ENCODE measurements around the gene PLXNB3.
A peak's percentile ranks its signal among the peaks of the same experiment; 100 is the strongest.
"Not testable (repeated sequence)": the region's sequence is repeated elsewhere in the genome, so short reads cannot be mapped to it uniquely, and the experiment has no call there.

Gene PLXNB3

DNA sequence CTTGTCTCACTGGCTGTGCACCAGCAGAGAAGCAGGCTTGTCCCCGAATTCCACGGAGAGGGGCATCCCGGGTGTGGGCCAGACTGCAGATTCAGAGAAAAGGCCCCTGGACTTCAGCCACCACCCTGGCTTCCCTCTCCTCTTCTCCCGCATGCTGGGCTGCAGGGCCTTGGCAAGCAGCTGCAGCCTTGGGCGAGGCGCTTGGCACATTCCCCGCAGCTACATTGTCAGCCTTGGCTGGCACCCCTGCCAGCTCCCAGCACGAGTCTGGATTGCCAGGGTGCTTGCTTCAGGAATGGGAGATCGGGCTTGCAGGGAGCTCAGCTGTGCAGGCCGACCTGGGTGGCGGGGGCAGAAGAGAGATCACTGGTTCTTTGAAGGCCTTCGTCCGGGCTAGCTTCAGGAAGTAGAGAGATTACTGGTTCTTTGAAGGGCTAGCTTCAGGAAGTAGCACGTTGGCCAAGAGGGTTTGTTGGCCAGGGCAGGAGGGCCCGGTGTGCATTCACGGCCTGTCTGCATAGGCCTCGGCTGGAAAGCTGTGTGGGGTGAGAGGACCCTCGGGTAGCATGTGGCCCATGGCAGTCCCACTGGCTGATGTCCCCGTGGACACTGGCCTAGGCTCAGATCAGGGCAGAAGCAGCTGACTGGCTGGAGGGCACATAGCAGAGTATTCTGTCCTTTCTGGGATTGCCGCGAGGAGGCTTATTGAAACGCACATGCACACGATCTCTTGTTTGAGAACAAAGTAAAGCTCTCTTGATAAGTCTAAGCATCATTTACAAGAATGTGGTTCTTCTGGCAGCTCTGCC is 36.7 kb upstream of the PLXNB3 start:
- WGBS (ENCODE audit: insufficient coverage) = 80% methylated on average over 19 of the region's 23 CpGs

DNA sequence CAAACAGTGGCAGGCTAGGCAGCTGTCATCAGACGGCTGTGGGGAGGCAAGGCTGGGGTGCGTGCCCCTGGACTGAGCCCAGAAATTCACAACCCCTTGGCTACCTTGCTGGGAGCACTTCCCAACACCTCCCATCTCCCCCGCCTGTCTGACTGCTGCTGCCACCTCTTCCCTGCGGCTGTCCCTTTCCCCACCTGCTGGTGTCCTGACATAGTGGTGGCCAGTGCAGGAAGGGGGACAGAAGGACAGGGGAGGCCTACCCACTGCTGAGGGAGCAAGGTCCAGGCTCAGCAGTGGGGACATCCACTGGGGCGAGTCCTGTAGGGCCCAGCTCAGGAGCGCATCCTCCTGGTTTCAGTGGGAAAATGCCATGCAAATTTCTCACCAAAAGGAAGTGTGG is 36.0 kb upstream of the PLXNB3 start:
- no peak for DNase-seq
- Histone ChIP-seq H3K27me3 (replicated peaks in 2 of 5; ENCODE audit: control insufficient read depth in 4 of 5, insufficient read depth in 5 of 5, low read length in 4 of 5) (peaks cover 0 to 13% (median 0%) of the 10 kb centered on the region in 5 experiments), H3K4me1 (ENCODE audit: control extremely low read depth in 1 of 4, control insufficient read depth in 4 of 4, insufficient read depth in 4 of 4, low read length in 3 of 4) (peaks cover 0 to 34% (median 33%) of the 10 kb centered on the region in 4 experiments), H3K4me3 (ENCODE audit: control insufficient read depth in 1 of 7, extremely low read depth in 1 of 7, insufficient read depth in 4 of 7, low read depth in 2 of 7, low read length in 6 of 7) (no peak overlapping the region), H3K9me3 (ENCODE audit: control extremely low read depth in 1 of 5, control insufficient read depth in 4 of 5, insufficient read depth in 2 of 5, low read depth in 1 of 5, low read length in 4 of 5) (peaks cover 0 to 20% (median 2%) of the 10 kb centered on the region in 5 experiments), H3K27ac (ENCODE audit: insufficient read depth in 1 of 2, low read depth in 1 of 2, low read length in 2 of 2, poor library complexity in 1 of 2, severe bottlenecking in 2 of 2) (no peak overlapping the region), H3K36me3 (ENCODE audit: control insufficient read depth in 4 of 4, insufficient read depth in 4 of 4, low read length in 3 of 4) (peaks cover 0 to 2% (median 0%) of the 10 kb centered on the region in 4 experiments)
- ChIA-PET CTCF (interaction anchor here (0.6 to 2.0 kb wide), 5 partner anchors 10 to 27 kb away, joined by 3 to 5 read pairs (median 3); no protein-coding TSS in a partner anchor), POLR2A (no interaction called here)
- 88% methylated on average over 5 of the region's 6 CpGs for WGBS (ENCODE audit: insufficient coverage)

More for the DNA sequence above, 36.7 kb upstream of the PLXNB3 start:
- Histone ChIP-seq H3K27me3 (replicated peaks in 2 of 5; ENCODE audit: control insufficient read depth in 4 of 5, insufficient read depth in 5 of 5, low read length in 4 of 5) (peaks cover 0 to 13% (median 0%) of the 10 kb centered on the region in 5 experiments), H3K36me3 (ENCODE audit: control insufficient read depth in 4 of 4, insufficient read depth in 4 of 4, low read length in 3 of 4) (peaks cover 0 to 2% (median 0%) of the 10 kb centered on the region in 4 experiments), H3K9me3 (ENCODE audit: control extremely low read depth in 1 of 5, control insufficient read depth in 4 of 5, insufficient read depth in 2 of 5, low read depth in 1 of 5, low read length in 4 of 5) (peaks cover 0 to 16% (median 2%) of the 10 kb centered on the region in 5 experiments), H3K4me3 (ENCODE audit: control insufficient read depth in 1 of 7, extremely low read depth in 1 of 7, insufficient read depth in 4 of 7, low read depth in 2 of 7, low read length in 6 of 7) (peak overlapping the region in 3 of 7 experiments; percentile 13 to 58 (median 50)), H3K27ac (ENCODE audit: insufficient read depth in 1 of 2, low read depth in 1 of 2, low read length in 2 of 2, poor library complexity in 1 of 2, severe bottlenecking in 2 of 2) (peak overlapping the region in 1 of 2 experiments; percentile 43), H3K4me1 (ENCODE audit: control extremely low read depth in 1 of 4, control insufficient read depth in 4 of 4, insufficient read depth in 4 of 4, low read length in 3 of 4) (peaks cover 3 to 42% (median 39%) of the 10 kb centered on the region in 4 experiments)
- ChIA-PET CTCF (interaction anchor here (1.3 to 2.0 kb wide), 4 partner anchors 8 to 28 kb away, joined by 3 to 6 read pairs (median 4); no protein-coding TSS in a partner anchor), POLR2A (no interaction called here)
- DNase-seq = no peak

- peaks cover 0 to 5% (median 0%) of the 10 kb centered on the region in 5 experiments for H3K27me3 ChIP-seq (replicated peaks in 2 of 5; ENCODE audit: control insufficient read depth in 4 of 5, insufficient read depth in 5 of 5, low read length in 4 of 5)
- no peak overlapping the region for H3K27ac ChIP-seq (ENCODE audit: insufficient read depth in 1 of 2, low read depth in 1 of 2, low read length in 2 of 2, poor library complexity in 1 of 2, severe bottlenecking in 2 of 2)
- ChIA-PET POLR2A (interaction anchor here (0.7 kb wide), 1 partner anchor 189 kb away, joined by 3 read pairs; no protein-coding TSS in a partner anchor), CTCF (interaction anchor here (1.2 to 2.0 kb wide), 2 partner anchors 20 to 22 kb away, joined by 3 to 5 read pairs; no protein-coding TSS in a partner anchor)
- peaks cover 0 to 15% (median 2%) of the 10 kb centered on the region in 5 experiments for H3K9me3 ChIP-seq (ENCODE audit: control extremely low read depth in 1 of 5, control insufficient read depth in 4 of 5, insufficient read depth in 2 of 5, low read depth in 1 of 5, low read length in 4 of 5)
- no peak for DNase-seq
- peaks cover 0 to 33% (median 31%) of the 10 kb centered on the region in 4 experiments for H3K4me1 ChIP-seq (ENCODE audit: control extremely low read depth in 1 of 4, control insufficient read depth in 4 of 4, insufficient read depth in 4 of 4, low read length in 3 of 4)
- H3K4me3 ChIP-seq (ENCODE audit: control insufficient read depth in 1 of 7, extremely low read depth in 1 of 7, insufficient read depth in 4 of 7, low read depth in 2 of 7, low read length in 6 of 7) = no peak overlapping the region
- peaks cover 0 to 2% (median 0%) of the 10 kb centered on the region in 4 experiments for H3K36me3 ChIP-seq (ENCODE audit: control insufficient read depth in 4 of 4, insufficient read depth in 4 of 4, low read length in 3 of 4)
- 98% methylated on average over 18 of the region's 23 CpGs for WGBS (ENCODE audit: insufficient coverage)
Observed at GRCh38 chrX:153728951-153729631, 35.0 kb upstream of the PLXNB3 start.

- peaks cover 0 to 12% (median 2%) of the 10 kb centered on the region in 5 experiments for H3K9me3 ChIP-seq (ENCODE audit: control extremely low read depth in 1 of 5, control insufficient read depth in 4 of 5, insufficient read depth in 2 of 5, low read depth in 1 of 5, low read length in 4 of 5)
- H3K36me3 ChIP-seq (ENCODE audit: control insufficient read depth in 4 of 4, insufficient read depth in 4 of 4, low read length in 3 of 4); DNase-seq; POLR2A ChIA-PET; H3K4me3 ChIP-seq (ENCODE audit: control insufficient read depth in 1 of 7, extremely low read depth in 1 of 7, insufficient read depth in 4 of 7, low read depth in 2 of 7, low read length in 6 of 7); CTCF ChIA-PET; H3K27me3 ChIP-seq (replicated peaks in 2 of 5; ENCODE audit: control insufficient read depth in 4 of 5, insufficient read depth in 5 of 5, low read length in 4 of 5); H3K27ac ChIP-seq (ENCODE audit: insufficient read depth in 1 of 2, low read depth in 1 of 2, low read length in 2 of 2, poor library complexity in 1 of 2, severe bottlenecking in 2 of 2): not testable (repeated sequence)
- WGBS (ENCODE audit: insufficient coverage) = 92% methylated on average over 23 of the region's 23 CpGs
- peaks cover 0 to 29% (median 27%) of the 10 kb centered on the region in 4 experiments for H3K4me1 ChIP-seq (ENCODE audit: control extremely low read depth in 1 of 4, control insufficient read depth in 4 of 4, insufficient read depth in 4 of 4, low read length in 3 of 4)
Observed at GRCh38 chrX:153730115-153730514, 33.9 kb upstream of the PLXNB3 start.

GRCh38 chrX:153731117-153731844 is 32.8 kb upstream of the PLXNB3 start:
- H3K27ac ChIP-seq (ENCODE audit: insufficient read depth in 1 of 2, low read depth in 1 of 2, low read length in 2 of 2, poor library complexity in 1 of 2, severe bottlenecking in 2 of 2) = no peak overlapping the region

DNA sequence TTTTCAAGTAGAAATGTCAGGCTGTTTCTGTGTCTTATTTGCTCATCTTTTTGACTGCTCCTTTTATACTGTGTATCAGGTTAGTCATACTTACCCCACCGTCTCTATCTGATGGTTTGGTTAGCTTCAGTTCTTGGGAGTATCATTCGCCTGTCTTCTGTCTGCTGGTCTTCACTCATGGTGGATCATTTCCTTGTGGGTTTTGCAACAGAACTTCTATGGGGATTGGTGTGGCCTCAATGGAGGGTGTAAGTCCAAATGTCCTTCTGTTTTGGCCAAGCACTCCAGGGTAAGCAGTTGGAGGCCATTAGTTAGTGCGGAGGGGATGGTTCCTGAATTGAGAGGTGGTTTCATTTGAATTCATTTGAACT is 32.2 kb upstream of the PLXNB3 start:
- CTCF ChIA-PET = no interaction called here
- peaks cover 0 to 4% (median 0%) of the 10 kb centered on the region in 4 experiments for H3K36me3 ChIP-seq (ENCODE audit: control insufficient read depth in 4 of 4, insufficient read depth in 4 of 4, low read length in 3 of 4)
- 80% methylated on average over 1 of the region's 3 CpGs for WGBS (ENCODE audit: insufficient coverage)
- H3K27me3 ChIP-seq (replicated peaks in 2 of 5; ENCODE audit: control insufficient read depth in 4 of 5, insufficient read depth in 5 of 5, low read length in 4 of 5) = peaks cover 0 to 5% (median 0%) of the 10 kb centered on the region in 5 experiments
- no peak for DNase-seq
- POLR2A ChIA-PET = no interaction called here
- peaks cover 0 to 12% (median 10%) of the 10 kb centered on the region in 4 experiments for H3K4me1 ChIP-seq (ENCODE audit: control extremely low read depth in 1 of 4, control insufficient read depth in 4 of 4, insufficient read depth in 4 of 4, low read length in 3 of 4)
- H3K9me3 ChIP-seq (ENCODE audit: control extremely low read depth in 1 of 5, control insufficient read depth in 4 of 5, insufficient read depth in 2 of 5, low read depth in 1 of 5, low read length in 4 of 5) = peaks cover 0 to 12% (median 0%) of the 10 kb centered on the region in 5 experiments
- no peak overlapping the region for H3K27ac ChIP-seq (ENCODE audit: insufficient read depth in 1 of 2, low read depth in 1 of 2, low read length in 2 of 2, poor library complexity in 1 of 2, severe bottlenecking in 2 of 2)
- no peak overlapping the region for H3K4me3 ChIP-seq (ENCODE audit: control insufficient read depth in 1 of 7, extremely low read depth in 1 of 7, insufficient read depth in 4 of 7, low read depth in 2 of 7, low read length in 6 of 7)

More at GRCh38 chrX:153731117-153731844, 32.8 kb upstream of the PLXNB3 start:
- H3K4me1 ChIP-seq (ENCODE audit: control extremely low read depth in 1 of 4, control insufficient read depth in 4 of 4, insufficient read depth in 4 of 4, low read length in 3 of 4) = peaks cover 0 to 17% (median 15%) of the 10 kb centered on the region in 4 experiments
- ChIA-PET CTCF (no interaction called here), POLR2A (no interaction called here)
- H3K9me3 ChIP-seq (ENCODE audit: control extremely low read depth in 1 of 5, control insufficient read depth in 4 of 5, insufficient read depth in 2 of 5, low read depth in 1 of 5, low read length in 4 of 5) = peaks cover 0 to 12% (median 0%) of the 10 kb centered on the region in 5 experiments
- H3K4me3 ChIP-seq (ENCODE audit: control insufficient read depth in 1 of 7, extremely low read depth in 1 of 7, insufficient read depth in 4 of 7, low read depth in 2 of 7, low read length in 6 of 7) = no peak overlapping the region
- peaks cover 0 to 5% (median 0%) of the 10 kb centered on the region in 5 experiments for H3K27me3 ChIP-seq (replicated peaks in 2 of 5; ENCODE audit: control insufficient read depth in 4 of 5, insufficient read depth in 5 of 5, low read length in 4 of 5)
- DNase-seq = no peak
- peaks cover 0 to 2% (median 0%) of the 10 kb centered on the region in 4 experiments for H3K36me3 ChIP-seq (ENCODE audit: control insufficient read depth in 4 of 4, insufficient read depth in 4 of 4, low read length in 3 of 4)
- 94% methylated on average over 3 of the region's 6 CpGs for WGBS (ENCODE audit: insufficient coverage)

All from common myeloid progenitor, CD34-positive (primary cell).